PC-9 (cell line): Measurements from ENCODE around the gene RIMBP2. TPM values are rescaled to one million over a fixed set of nuclear protein-coding genes. Genes with fewer than 3 reads are reported as not detected.

Experiments used
- BruUV-seq: library from RNA; stranded (reverse); fragments of 400-500 nt; replicated peaks from 2 replicates; lab custom pipeline; 2021; lab: Mats Ljungman, UMichigan
- CTCF ChIA-PET: fragments of 300-600 bp; sonication (Branson Sonifier 250); formaldehyde crosslinking; loops from one replicate; lab custom pipeline; 2022; ENCODE audit warnings: antibody characterized with exemption; lab: Charles Lee
- POLR2A ChIA-PET: fragments of 300-600 bp; sonication (Branson Sonifier 250); formaldehyde crosslinking; loops from one replicate; lab custom pipeline; 2022; ENCODE audit warnings: antibody characterized with exemption; ENCODE audit not compliant: unreplicated experiment; lab: Charles Lee
- DNase-seq, 2 experiments: peaks; one replicate each; pipeline versions ENCODE4 v3.0.0 to v3.0.0-alpha.2; 2015 to 2022; ENCODE audit warnings: mixed read lengths in 1 of 2
- H2AFZ ChIP-seq: fragments of 200-600 bp; sonication (generic); 2 replicates; pipeline ENCODE4 v1.8.1; 2017; ENCODE audit warnings: antibody characterized with exemption
- H3F3A ChIP-seq: fragments of 200-600 bp; sonication (generic); 2 replicates; pipeline ENCODE4 v1.8.1; 2017; ENCODE audit warnings: antibody characterized with exemption, mild to moderate bottlenecking, low read depth; ENCODE audit not compliant: insufficient read depth
- H3K27ac ChIP-seq: fragments of 200-600 bp; sonication (generic); 2 replicates; pipeline ENCODE4 v1.6.1; 2016; ENCODE audit warnings: mixed run types
- H3K27me3 ChIP-seq: fragments of 200-600 bp; sonication (generic); 2 replicates; pipeline ENCODE4 v1.6.1; 2016; ENCODE audit warnings: low read depth, mixed run types; ENCODE audit not compliant: insufficient read depth
- H3K36me3 ChIP-seq: fragments of 200-600 bp; sonication (generic); 2 replicates; pipeline ENCODE4 v1.6.1; 2016; ENCODE audit warnings: low read depth, mixed run types
- H3K4me1 ChIP-seq: fragments of 200-600 bp; sonication (generic); replicated peaks from 2 replicates; pipeline ENCODE4 v1.6.1; 2016; ENCODE audit warnings: mixed run types; ENCODE audit not compliant: insufficient read depth
- H3K4me2 ChIP-seq: fragments of 200-600 bp; sonication (generic); 2 replicates; pipeline ENCODE4 v1.6.1; 2017; ENCODE audit warnings: mixed run types
- H3K4me3 ChIP-seq: fragments of 200-600 bp; sonication (generic); 2 replicates; pipeline ENCODE4 v1.6.1; 2016; ENCODE audit warnings: mixed run types
- H3K79me2 ChIP-seq: fragments of 200-600 bp; sonication (generic); 2 replicates; pipeline ENCODE4 v1.6.1; 2017; ENCODE audit warnings: low read depth, mixed run types
- H3K9me2 ChIP-seq: fragments of 200-600 bp; sonication (generic); 2 replicates; pipeline ENCODE4 v1.8.1; 2017; ENCODE audit warnings: mild to moderate bottlenecking; ENCODE audit not compliant: insufficient read depth
- H3K9me3 ChIP-seq: fragments of 200-600 bp; sonication (generic); 2 replicates; pipeline ENCODE4 v1.8.1; 2016; ENCODE audit warnings: low read depth; ENCODE audit not compliant: insufficient read depth
- H4K20me1 ChIP-seq: fragments of 200-600 bp; sonication (generic); 2 replicates; pipeline ENCODE4 v1.8.1; 2017; ENCODE audit not compliant: insufficient read depth
- EZH2 ChIP-seq: fragments of 200-600 bp; sonication (generic); IDR thresholded peaks from 2 replicates; pipeline ENCODE4 v1.8.0; 2017; ENCODE audit warnings: antibody characterized with exemption, low read depth
- intact Hi-C: fragments of 100-400 bp; cut with micrococcal nuclease; formaldehyde crosslinking; loops from one replicate; pipeline ENCODE4 v1.10.0; 2022; ENCODE audit not compliant: unreplicated experiment
- total RNA-seq: library from RNA; stranded (reverse); gene quantifications from 2 replicates; pipeline ENCODE4 v1.2.3, GENCODE V29; 2021
- TF ChIP-seq, protein P1 (sequence below): fragments of 200-600 bp; sonication (generic); conservative IDR thresholded peaks from 2 replicates; pipeline ENCODE4 v1.6.1; 2017; ENCODE audit warnings: mixed run types, antibody characterized with exemption, mild to moderate bottlenecking, moderate library complexity

RIMBP2 gene
- total RNA-seq, 1 experiment from 2014 or later: not detected

DNA sequence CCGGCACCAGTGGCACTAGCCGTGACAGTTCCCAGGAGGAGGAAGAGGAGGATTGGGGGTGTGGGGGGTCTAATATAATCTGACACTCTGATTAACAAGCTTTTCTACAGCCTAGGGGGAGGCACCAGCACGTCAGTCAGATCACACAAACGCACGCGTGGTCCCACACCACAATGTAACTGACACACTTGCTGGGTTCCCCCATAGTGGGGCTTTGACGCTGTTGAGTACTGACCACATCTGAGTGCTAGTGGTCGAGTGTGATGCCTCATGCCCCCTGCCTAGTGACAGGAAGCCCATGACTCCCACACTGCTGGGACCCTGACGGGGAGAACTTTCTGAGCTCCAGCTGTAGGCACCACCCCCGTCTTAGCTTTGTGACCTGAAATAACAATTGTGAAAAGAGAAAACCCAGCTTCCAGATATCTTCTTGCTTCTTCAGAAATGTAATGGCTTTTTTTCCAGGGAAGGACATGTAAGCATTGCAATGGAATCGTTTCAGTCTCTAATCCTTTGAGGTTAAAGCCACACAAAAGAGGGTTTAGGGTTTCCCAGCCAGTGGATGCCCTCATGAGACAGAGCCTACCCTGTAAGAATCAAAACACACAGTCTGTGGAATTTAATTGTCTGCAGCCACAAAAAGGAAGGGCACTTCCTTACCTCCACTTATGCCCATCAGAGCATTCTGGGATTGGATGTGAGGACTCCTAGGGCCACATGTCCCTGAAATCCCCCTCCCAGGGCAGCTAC lies 194.5 kb downstream of the RIMBP2 start:
- Histone ChIP-seq H3K4me3 (no peak overlapping the region), H3K4me2 (no peak overlapping the region), H3K79me2 (no peaks in the 10 kb centered on the region), H3K9me3 (no peaks in the 10 kb centered on the region), H3K27me3 (peaks cover 21% of the 10 kb centered on the region), H2AFZ (no peak overlapping the region), H3K27ac (no peak overlapping the region), H3K4me1 (no peaks in the 10 kb centered on the region), H4K20me1 (no peaks in the 10 kb centered on the region), H3K36me3 (no peaks in the 10 kb centered on the region), H3K9me2 (no peaks in the 10 kb centered on the region), H3F3A (no peaks in the 10 kb centered on the region)
- no TSS peak for BruUV-seq
- intact Hi-C loops: no loop called here
- no peak for TF ChIP-seq EZH2
- TF ChIP-seq, protein P1, sequence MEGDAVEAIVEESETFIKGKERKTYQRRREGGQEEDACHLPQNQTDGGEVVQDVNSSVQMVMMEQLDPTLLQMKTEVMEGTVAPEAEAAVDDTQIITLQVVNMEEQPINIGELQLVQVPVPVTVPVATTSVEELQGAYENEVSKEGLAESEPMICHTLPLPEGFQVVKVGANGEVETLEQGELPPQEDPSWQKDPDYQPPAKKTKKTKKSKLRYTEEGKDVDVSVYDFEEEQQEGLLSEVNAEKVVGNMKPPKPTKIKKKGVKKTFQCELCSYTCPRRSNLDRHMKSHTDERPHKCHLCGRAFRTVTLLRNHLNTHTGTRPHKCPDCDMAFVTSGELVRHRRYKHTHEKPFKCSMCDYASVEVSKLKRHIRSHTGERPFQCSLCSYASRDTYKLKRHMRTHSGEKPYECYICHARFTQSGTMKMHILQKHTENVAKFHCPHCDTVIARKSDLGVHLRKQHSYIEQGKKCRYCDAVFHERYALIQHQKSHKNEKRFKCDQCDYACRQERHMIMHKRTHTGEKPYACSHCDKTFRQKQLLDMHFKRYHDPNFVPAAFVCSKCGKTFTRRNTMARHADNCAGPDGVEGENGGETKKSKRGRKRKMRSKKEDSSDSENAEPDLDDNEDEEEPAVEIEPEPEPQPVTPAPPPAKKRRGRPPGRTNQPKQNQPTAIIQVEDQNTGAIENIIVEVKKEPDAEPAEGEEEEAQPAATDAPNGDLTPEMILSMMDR: no peak
- CTCF ChIA-PET: no interaction called here
- DNase-seq: no peak
- POLR2A ChIA-PET: no interaction called here

GRCh38 chr12:130520784-130521183 lies 195.3 kb downstream of the RIMBP2 start:
- no peaks in the 10 kb centered on the region for H4K20me1 ChIP-seq
- no peaks in the 10 kb centered on the region for H3K9me3 ChIP-seq
- no peaks in the 10 kb centered on the region for H3K9me2 ChIP-seq
- no peak for DNase-seq
- H3K4me2 ChIP-seq: no peak overlapping the region
- no peaks in the 10 kb centered on the region for H3K4me1 ChIP-seq
- H3K79me2 ChIP-seq: no peaks in the 10 kb centered on the region
- no peak overlapping the region for H3K27ac ChIP-seq
- POLR2A ChIA-PET: no interaction called here
- CTCF ChIA-PET: no interaction called here
- H3K4me3 ChIP-seq: no peak overlapping the region
- no peaks in the 10 kb centered on the region for H3F3A ChIP-seq
- no TSS peak for BruUV-seq
- no peak for TF ChIP-seq EZH2
- TF ChIP-seq, protein P1: no peak
- H3K36me3 ChIP-seq: no peaks in the 10 kb centered on the region
- no peak overlapping the region for H2AFZ ChIP-seq
- H3K27me3 ChIP-seq: peaks cover 21% of the 10 kb centered on the region
- intact Hi-C loops: no loop called here

- BruUV-seq: no TSS peak
- Histone ChIP-seq H3F3A (no peaks in the 10 kb centered on the region), H3K27ac (no peak overlapping the region), H2AFZ (no peak overlapping the region), H3K9me3 (no peaks in the 10 kb centered on the region), H3K36me3 (no peaks in the 10 kb centered on the region), H3K27me3 (peaks cover 32% of the 10 kb centered on the region), H3K4me1 (no peaks in the 10 kb centered on the region), H3K79me2 (no peaks in the 10 kb centered on the region), H3K4me2 (no peak overlapping the region), H3K9me2 (no peaks in the 10 kb centered on the region), H3K4me3 (no peak overlapping the region), H4K20me1 (no peaks in the 10 kb centered on the region)
- POLR2A ChIA-PET: no interaction called here
- no peak for TF ChIP-seq EZH2
- TF ChIP-seq, protein P1: no peak
- CTCF ChIA-PET: no interaction called here
- intact Hi-C loops: no loop called here
- no peak for DNase-seq
These were observed 198.5 kb downstream of the RIMBP2 start for GRCh38 chr12:130517588-130517987.
